ENCODE measurements around the gene TUBB6.

The TUBB6 gene

GRCh38 chr18:12304351-12305210 is 3.5 kb upstream of the TUBB6 start:
- Histone ChIP-seq H3K36me3 (ENCODE audit: control insufficient read depth, insufficient read depth, low read length) (no peaks in the 10 kb centered on the region), H3K27me3 (ENCODE audit: control insufficient read depth, insufficient read depth, low read length) (peaks cover 3% of the 10 kb centered on the region; the same call in 1 of the 2 replicates), H3K9me3 (ENCODE audit: control insufficient read depth, insufficient read depth, low read length) (no peaks in the 10 kb centered on the region), H3K4me1 (ENCODE audit: control insufficient read depth, insufficient read depth, low read length) (peaks cover 5% of the 10 kb centered on the region), H3K27ac (ENCODE audit: low read length) (no peak overlapping the region), H3K4me3 (ENCODE audit: low read length) (no peak overlapping the region)
- DNase-seq (ENCODE audit: low read depth, low spot score), result no peak
- WGBS (ENCODE audit: insufficient coverage, insufficient read length), result no CpG with 5 or more reads among the region's 19 CpGs

GRCh38 chr18:12305211-12305610 is 2.8 kb upstream of the TUBB6 start:
- Histone ChIP-seq H3K4me3 (ENCODE audit: low read length) (no peak overlapping the region), H3K36me3 (ENCODE audit: control insufficient read depth, insufficient read depth, low read length) (no peaks in the 10 kb centered on the region), H3K4me1 (ENCODE audit: control insufficient read depth, insufficient read depth, low read length) (peaks cover 5% of the 10 kb centered on the region), H3K27me3 (ENCODE audit: control insufficient read depth, insufficient read depth, low read length) (peaks cover 3% of the 10 kb centered on the region; the same call in 1 of the 2 replicates), H3K27ac (ENCODE audit: low read length) (no peak overlapping the region), H3K9me3 (ENCODE audit: control insufficient read depth, insufficient read depth, low read length) (no peaks in the 10 kb centered on the region)
- no peak for DNase-seq (ENCODE audit: low read depth, low spot score)
- no CpG with 5 or more reads among the region's 12 CpGs for WGBS (ENCODE audit: insufficient coverage, insufficient read length)

DNA sequence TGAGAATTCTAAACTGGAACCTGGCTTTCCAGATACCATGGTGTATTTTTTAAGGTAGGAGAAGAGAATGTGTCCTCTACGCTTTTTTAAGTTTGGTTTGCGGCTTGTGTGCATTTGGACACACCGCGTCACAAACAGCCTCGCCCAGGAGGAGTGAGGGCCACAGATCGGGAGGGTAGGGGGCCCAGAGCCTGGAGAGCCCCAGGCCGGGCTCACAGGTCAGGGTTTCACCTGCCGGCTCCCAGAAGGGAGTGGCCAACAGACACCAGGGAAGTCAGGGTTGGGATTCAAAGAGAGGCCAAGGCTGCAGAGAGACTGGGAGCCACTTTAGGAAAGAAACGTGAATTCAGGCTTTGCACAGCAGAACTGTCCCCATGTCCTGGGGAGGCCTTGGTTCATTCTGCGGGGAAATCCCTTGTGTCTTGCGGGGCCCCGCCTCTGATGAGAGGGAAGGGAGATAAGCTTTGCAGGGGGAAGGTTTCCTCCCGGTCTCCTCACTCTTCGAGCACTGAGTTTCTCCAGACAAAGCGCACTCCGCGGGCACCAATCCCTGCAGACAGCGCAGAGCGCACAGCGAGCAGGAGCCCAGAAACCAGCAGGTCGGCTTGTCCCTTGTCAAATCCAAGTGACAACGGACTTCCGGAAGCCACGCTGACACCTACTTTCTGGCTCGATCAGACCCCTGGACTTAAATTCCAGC is 2.0 kb upstream of the TUBB6 start:
- no peaks in the 10 kb centered on the region for H3K9me3 ChIP-seq (ENCODE audit: control insufficient read depth, insufficient read depth, low read length)
- no peaks in the 10 kb centered on the region for H3K36me3 ChIP-seq (ENCODE audit: control insufficient read depth, insufficient read depth, low read length)
- H3K27me3 ChIP-seq (ENCODE audit: control insufficient read depth, insufficient read depth, low read length), result peaks cover 3% of the 10 kb centered on the region; the same call in 1 of the 2 replicates
- no peak overlapping the region for H3K27ac ChIP-seq (ENCODE audit: low read length)
- peaks cover 5% of the 10 kb centered on the region for H3K4me1 ChIP-seq (ENCODE audit: control insufficient read depth, insufficient read depth, low read length)
- no CpG with 5 or more reads among the region's 25 CpGs for WGBS (ENCODE audit: insufficient coverage, insufficient read length)
- no peak for DNase-seq (ENCODE audit: low read depth, low spot score)
- no peak overlapping the region for H3K4me3 ChIP-seq (ENCODE audit: low read length)

DNA sequence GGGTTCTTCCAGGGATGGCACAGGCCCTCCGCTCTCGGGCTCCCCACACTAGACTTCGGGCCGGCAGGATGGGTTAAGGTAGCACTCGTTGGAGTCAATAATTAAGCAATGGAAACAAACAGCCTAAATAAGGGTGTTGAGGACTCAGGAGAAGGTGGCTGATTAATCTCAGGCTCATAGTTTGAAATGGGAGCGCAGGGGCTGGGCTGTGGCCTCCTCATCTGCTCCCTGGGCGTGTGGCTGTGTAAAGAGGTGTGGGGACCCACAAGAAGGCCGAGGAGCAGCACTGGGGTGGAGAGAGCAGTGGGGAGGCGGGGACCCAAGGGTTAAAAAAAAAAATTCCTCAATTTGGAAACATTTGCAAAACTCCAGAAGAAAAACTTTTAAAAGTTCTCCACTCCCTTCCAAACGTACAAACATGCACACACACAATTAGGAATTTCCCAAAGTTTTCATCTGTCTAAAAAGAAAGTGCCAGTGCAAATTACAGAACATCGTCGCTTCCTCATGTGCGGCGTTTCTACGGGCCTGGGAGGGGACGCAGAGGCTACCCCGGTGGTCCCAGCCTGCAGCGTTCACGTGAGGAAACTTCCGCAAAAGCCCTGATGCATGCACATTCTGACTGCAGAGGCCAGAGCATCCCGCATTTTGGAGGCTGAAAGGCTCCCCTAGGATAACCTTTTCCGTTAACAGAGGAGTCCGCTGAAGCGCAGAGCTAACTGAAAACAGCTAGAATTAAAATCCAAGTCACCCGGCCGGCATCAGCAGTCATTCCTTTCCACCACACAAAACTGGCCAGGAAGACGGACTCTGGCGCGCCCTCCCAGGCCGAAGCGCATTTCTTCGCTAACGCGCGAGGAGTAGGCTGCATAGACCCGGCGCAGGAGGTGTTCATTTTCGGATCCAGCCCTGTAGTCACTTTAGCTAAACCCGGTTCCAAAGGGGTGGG is 1.0 kb upstream of the TUBB6 start:
- no peak for DNase-seq (ENCODE audit: low read depth, low spot score)
- H3K36me3 ChIP-seq (ENCODE audit: control insufficient read depth, insufficient read depth, low read length), result no peaks in the 10 kb centered on the region
- H3K4me3 ChIP-seq (ENCODE audit: low read length), result peak overlapping the region; percentile 83; the same call in 1 of the 2 replicates
- H3K27me3 ChIP-seq (ENCODE audit: control insufficient read depth, insufficient read depth, low read length), result peaks cover 3% of the 10 kb centered on the region; the same call in 1 of the 2 replicates
- no peaks in the 10 kb centered on the region for H3K9me3 ChIP-seq (ENCODE audit: control insufficient read depth, insufficient read depth, low read length)
- WGBS (ENCODE audit: insufficient coverage, insufficient read length), result no CpG with 5 or more reads among the region's 39 CpGs
- peaks cover 5% of the 10 kb centered on the region for H3K4me1 ChIP-seq (ENCODE audit: control insufficient read depth, insufficient read depth, low read length)
- no peak overlapping the region for H3K27ac ChIP-seq (ENCODE audit: low read length)

GRCh38 chr18:12308386-12309100 is 502 bp downstream of the TUBB6 start:
- DNase-seq (ENCODE audit: low read depth, low spot score), result no peak
- Histone ChIP-seq H3K27me3 (ENCODE audit: control insufficient read depth, insufficient read depth, low read length) (peaks cover 3% of the 10 kb centered on the region; the same call in 1 of the 2 replicates), H3K27ac (ENCODE audit: low read length) (no peak overlapping the region), H3K4me3 (ENCODE audit: low read length) (peak overlapping the region; percentile 83), H3K36me3 (ENCODE audit: control insufficient read depth, insufficient read depth, low read length) (no peaks in the 10 kb centered on the region), H3K9me3 (ENCODE audit: control insufficient read depth, insufficient read depth, low read length) (no peaks in the 10 kb centered on the region), H3K4me1 (ENCODE audit: control insufficient read depth, insufficient read depth, low read length) (peaks cover 5% of the 10 kb centered on the region)
- WGBS (ENCODE audit: insufficient coverage, insufficient read length), result no CpG with 5 or more reads among the region's 81 CpGs

GRCh38 chr18:12309683-12310198 is 1.7 kb downstream of the TUBB6 start:
- H3K36me3 ChIP-seq (ENCODE audit: control insufficient read depth, insufficient read depth, low read length), result no peaks in the 10 kb centered on the region
- WGBS (ENCODE audit: insufficient coverage, insufficient read length), result no CpG with 5 or more reads among the region's 7 CpGs
- no peak for DNase-seq (ENCODE audit: low read depth, low spot score)
- H3K27ac ChIP-seq (ENCODE audit: low read length), result no peak overlapping the region
- peaks cover 3% of the 10 kb centered on the region; the same call in 1 of the 2 replicates for H3K27me3 ChIP-seq (ENCODE audit: control insufficient read depth, insufficient read depth, low read length)
- no peaks in the 10 kb centered on the region for H3K9me3 ChIP-seq (ENCODE audit: control insufficient read depth, insufficient read depth, low read length)
- no peak overlapping the region for H3K4me3 ChIP-seq (ENCODE audit: low read length)
- peaks cover 5% of the 10 kb centered on the region for H3K4me1 ChIP-seq (ENCODE audit: control insufficient read depth, insufficient read depth, low read length)

DNA sequence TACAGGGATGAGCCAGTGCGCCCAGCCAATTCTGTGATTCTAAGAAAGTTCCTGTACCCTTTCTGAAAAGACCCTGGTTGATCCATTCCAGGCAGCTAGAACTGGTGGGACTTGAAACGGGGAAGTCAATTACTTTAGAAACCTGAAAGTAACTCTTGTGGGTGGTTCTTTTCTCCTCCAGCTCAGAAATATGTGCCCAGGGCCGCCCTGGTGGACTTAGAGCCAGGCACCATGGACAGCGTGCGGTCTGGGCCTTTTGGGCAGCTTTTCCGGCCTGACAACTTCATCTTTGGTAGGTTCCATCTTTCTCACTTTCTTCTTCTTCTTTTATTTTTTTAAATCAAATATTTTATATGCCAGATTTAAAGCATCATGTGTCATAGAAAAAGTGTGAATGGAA is 2.7 kb downstream of the TUBB6 start:
- Histone ChIP-seq H3K27me3 (ENCODE audit: control insufficient read depth, insufficient read depth, low read length) (peaks cover 3% of the 10 kb centered on the region; the same call in 1 of the 2 replicates), H3K36me3 (ENCODE audit: control insufficient read depth, insufficient read depth, low read length) (no peaks in the 10 kb centered on the region), H3K4me3 (ENCODE audit: low read length) (no peak overlapping the region), H3K4me1 (ENCODE audit: control insufficient read depth, insufficient read depth, low read length) (peaks cover 5% of the 10 kb centered on the region), H3K27ac (ENCODE audit: low read length) (no peak overlapping the region), H3K9me3 (ENCODE audit: control insufficient read depth, insufficient read depth, low read length) (no peaks in the 10 kb centered on the region)
- WGBS (ENCODE audit: insufficient coverage, insufficient read length), result no CpG with 5 or more reads among the region's 6 CpGs
- no peak for DNase-seq (ENCODE audit: low read depth, low spot score)

DNA sequence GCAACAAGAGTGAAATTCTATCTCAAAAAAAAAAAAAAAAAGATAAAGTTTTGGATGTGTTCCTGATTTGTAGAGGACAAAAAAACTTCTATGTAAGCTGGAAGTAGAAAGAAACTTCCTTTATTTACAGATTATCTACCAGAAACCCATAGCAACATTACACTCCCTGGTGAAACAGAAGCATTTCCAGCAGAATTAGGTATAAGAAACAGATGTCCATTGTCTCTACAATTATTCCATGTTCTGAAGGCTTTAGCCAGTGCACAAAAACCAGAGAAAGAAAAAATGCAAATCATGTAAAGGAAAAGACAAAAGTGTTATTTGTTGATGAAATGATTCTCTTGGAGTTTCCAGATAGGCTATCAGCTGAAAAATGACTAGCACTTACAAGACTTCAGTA is 4.9 kb downstream of the TUBB6 start:
- no peaks in the 10 kb centered on the region for H3K27me3 ChIP-seq (ENCODE audit: control insufficient read depth, insufficient read depth, low read length)
- H3K9me3 ChIP-seq (ENCODE audit: control insufficient read depth, insufficient read depth, low read length), result no peaks in the 10 kb centered on the region
- H3K36me3 ChIP-seq (ENCODE audit: control insufficient read depth, insufficient read depth, low read length), result no peaks in the 10 kb centered on the region; the same call in 1 of the 2 replicates
- peaks cover 2% of the 10 kb centered on the region; the same call in 1 of the 2 replicates for H3K4me1 ChIP-seq (ENCODE audit: control insufficient read depth, insufficient read depth, low read length)
- H3K4me3 ChIP-seq (ENCODE audit: low read length), result no peak overlapping the region
- H3K27ac ChIP-seq (ENCODE audit: low read length), result no peak overlapping the region
- no peak for DNase-seq (ENCODE audit: low read depth, low spot score)

DNA sequence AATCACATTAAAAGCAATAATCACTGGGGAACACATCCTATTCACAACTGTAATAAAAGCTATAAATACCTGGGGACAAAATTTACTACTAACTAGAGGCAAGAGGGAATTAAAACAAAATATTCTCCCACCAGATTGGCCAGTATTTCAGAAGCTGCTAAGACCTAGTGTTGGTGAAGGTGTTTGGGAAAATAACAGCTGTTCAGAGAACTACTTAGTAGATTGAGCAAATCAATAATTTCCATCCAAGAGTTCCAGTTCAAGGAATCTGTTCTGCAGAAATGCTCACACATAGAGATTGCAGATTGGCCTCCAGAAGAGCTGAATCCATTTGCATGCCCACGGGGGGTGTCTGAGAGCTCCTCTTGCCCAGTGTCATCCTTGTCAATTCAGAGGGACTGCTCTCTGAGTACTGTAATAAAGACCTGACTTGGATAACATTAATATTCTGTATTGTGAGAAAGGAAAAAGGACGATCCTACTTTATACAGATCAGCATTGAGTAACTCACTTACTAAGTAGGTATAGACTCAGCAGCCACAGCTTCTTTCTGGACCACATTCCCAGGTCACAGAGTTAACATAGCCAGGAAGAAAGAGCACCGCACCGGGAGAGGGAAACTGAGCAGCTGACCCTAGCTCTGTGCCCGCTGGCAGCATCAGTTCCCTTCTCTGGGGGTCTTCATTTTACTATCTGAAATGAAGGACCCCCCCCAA is 5.6 kb downstream of the TUBB6 start:
- peaks cover 2% of the 10 kb centered on the region; the same call in 1 of the 2 replicates for H3K4me1 ChIP-seq (ENCODE audit: control insufficient read depth, insufficient read depth, low read length)
- WGBS (ENCODE audit: insufficient coverage, insufficient read length), result no CpG with 5 or more reads among the region's 5 CpGs
- H3K36me3 ChIP-seq (ENCODE audit: control insufficient read depth, insufficient read depth, low read length), result no peaks in the 10 kb centered on the region; the same call in 1 of the 2 replicates
- H3K4me3 ChIP-seq (ENCODE audit: low read length), result no peak overlapping the region
- no peaks in the 10 kb centered on the region for H3K9me3 ChIP-seq (ENCODE audit: control insufficient read depth, insufficient read depth, low read length)
- no peak overlapping the region for H3K27ac ChIP-seq (ENCODE audit: low read length)
- DNase-seq (ENCODE audit: low read depth, low spot score), result no peak
- no peaks in the 10 kb centered on the region for H3K27me3 ChIP-seq (ENCODE audit: control insufficient read depth, insufficient read depth, low read length)
